PC-9 (cell line): ENCODE measurements around the gene IMPG2. TPM values are rescaled to one million over a fixed set of nuclear protein-coding genes. Genes with fewer than 3 reads are reported as not detected.

ENCODE experiments used
- BruUV-seq: library from RNA; stranded (reverse); fragments of 400-500 nt; replicated peaks from 2 replicates; lab custom pipeline; 2021; lab: Mats Ljungman, UMichigan
- CTCF ChIA-PET: fragments of 300-600 bp; sonication (Branson Sonifier 250); formaldehyde crosslinking; loops from one replicate; lab custom pipeline; 2022; ENCODE audit warnings: antibody characterized with exemption; lab: Charles Lee
- POLR2A ChIA-PET: fragments of 300-600 bp; sonication (Branson Sonifier 250); formaldehyde crosslinking; loops from one replicate; lab custom pipeline; 2022; ENCODE audit warnings: antibody characterized with exemption; ENCODE audit not compliant: unreplicated experiment; lab: Charles Lee
- DNase-seq, 2 experiments: peaks; one replicate each; pipeline versions ENCODE4 v3.0.0 to v3.0.0-alpha.2; 2015 to 2022; ENCODE audit warnings: mixed read lengths in 1 of 2
- H2AFZ ChIP-seq: fragments of 200-600 bp; sonication (generic); 2 replicates; pipeline ENCODE4 v1.8.1; 2017; ENCODE audit warnings: antibody characterized with exemption
- H3F3A ChIP-seq: fragments of 200-600 bp; sonication (generic); 2 replicates; pipeline ENCODE4 v1.8.1; 2017; ENCODE audit warnings: antibody characterized with exemption, mild to moderate bottlenecking, low read depth; ENCODE audit not compliant: insufficient read depth
- H3K27ac ChIP-seq: fragments of 200-600 bp; sonication (generic); 2 replicates; pipeline ENCODE4 v1.6.1; 2016; ENCODE audit warnings: mixed run types
- H3K27me3 ChIP-seq: fragments of 200-600 bp; sonication (generic); 2 replicates; pipeline ENCODE4 v1.6.1; 2016; ENCODE audit warnings: low read depth, mixed run types; ENCODE audit not compliant: insufficient read depth
- H3K36me3 ChIP-seq: fragments of 200-600 bp; sonication (generic); 2 replicates; pipeline ENCODE4 v1.6.1; 2016; ENCODE audit warnings: low read depth, mixed run types
- H3K4me1 ChIP-seq: fragments of 200-600 bp; sonication (generic); replicated peaks from 2 replicates; pipeline ENCODE4 v1.6.1; 2016; ENCODE audit warnings: mixed run types; ENCODE audit not compliant: insufficient read depth
- H3K4me2 ChIP-seq: fragments of 200-600 bp; sonication (generic); 2 replicates; pipeline ENCODE4 v1.6.1; 2017; ENCODE audit warnings: mixed run types
- H3K4me3 ChIP-seq: fragments of 200-600 bp; sonication (generic); 2 replicates; pipeline ENCODE4 v1.6.1; 2016; ENCODE audit warnings: mixed run types
- H3K79me2 ChIP-seq: fragments of 200-600 bp; sonication (generic); 2 replicates; pipeline ENCODE4 v1.6.1; 2017; ENCODE audit warnings: low read depth, mixed run types
- H3K9me2 ChIP-seq: fragments of 200-600 bp; sonication (generic); 2 replicates; pipeline ENCODE4 v1.8.1; 2017; ENCODE audit warnings: mild to moderate bottlenecking; ENCODE audit not compliant: insufficient read depth
- H3K9me3 ChIP-seq: fragments of 200-600 bp; sonication (generic); 2 replicates; pipeline ENCODE4 v1.8.1; 2016; ENCODE audit warnings: low read depth; ENCODE audit not compliant: insufficient read depth
- H4K20me1 ChIP-seq: fragments of 200-600 bp; sonication (generic); 2 replicates; pipeline ENCODE4 v1.8.1; 2017; ENCODE audit not compliant: insufficient read depth
- CTCF ChIP-seq: fragments of 200-600 bp; sonication (generic); conservative IDR thresholded peaks from 2 replicates; pipeline ENCODE4 v1.6.1; 2017; ENCODE audit warnings: mixed run types, antibody characterized with exemption, mild to moderate bottlenecking, moderate library complexity
- EZH2 ChIP-seq: fragments of 200-600 bp; sonication (generic); IDR thresholded peaks from 2 replicates; pipeline ENCODE4 v1.8.0; 2017; ENCODE audit warnings: antibody characterized with exemption, low read depth
- intact Hi-C: fragments of 100-400 bp; cut with micrococcal nuclease; formaldehyde crosslinking; loops from one replicate; pipeline ENCODE4 v1.10.0; 2022; ENCODE audit not compliant: unreplicated experiment
- total RNA-seq: library from RNA; stranded (reverse); gene quantifications from 2 replicates; pipeline ENCODE4 v1.2.3, GENCODE V29; 2021

The IMPG2 gene
- total RNA-seq, 1 experiment from 2014 or later: 0.11 TPM

GRCh38 chr3:101340591-101340990 is 20.2 kb upstream of the IMPG2 start:
- BruUV-seq: no TSS peak
- CTCF ChIA-PET: no interaction called here

GRCh38 chr3:101333883-101334282 is 13.5 kb upstream of the IMPG2 start:
- intact Hi-C loops: no loop called here
- TF ChIP-seq EZH2: no peak
- no peak for TF ChIP-seq CTCF
- no peak overlapping the region for H3K27ac ChIP-seq
- no peaks in the 10 kb centered on the region for H3K36me3 ChIP-seq
- H3K4me2 ChIP-seq: no peak overlapping the region
- H3K27me3 ChIP-seq: no peaks in the 10 kb centered on the region
- no peaks in the 10 kb centered on the region for H3K4me1 ChIP-seq
- no peaks in the 10 kb centered on the region for H3K9me2 ChIP-seq
- CTCF ChIA-PET: no interaction called here
- POLR2A ChIA-PET: interaction anchor here (0.5 kb wide), 1 partner anchor 962 kb away, joined by 4 read pairs; no protein-coding TSS in a partner anchor
- no peaks in the 10 kb centered on the region for H3K79me2 ChIP-seq
- no peak overlapping the region for H2AFZ ChIP-seq
- H3F3A ChIP-seq: no peaks in the 10 kb centered on the region
- DNase-seq: no peak
- no peaks in the 10 kb centered on the region for H3K9me3 ChIP-seq
- no peak overlapping the region for H3K4me3 ChIP-seq
- H4K20me1 ChIP-seq: no peaks in the 10 kb centered on the region
- no TSS peak for BruUV-seq

More at GRCh38 chr3:101340591-101340990, 20.2 kb upstream of the IMPG2 start:
- no peak overlapping the region for H3K4me2 ChIP-seq
- H3K27ac ChIP-seq: no peak overlapping the region
- intact Hi-C loops: no loop called here
- no peaks in the 10 kb centered on the region for H4K20me1 ChIP-seq
- H3K36me3 ChIP-seq: no peaks in the 10 kb centered on the region
- no peaks in the 10 kb centered on the region for H3K4me1 ChIP-seq
- no peak for DNase-seq
- H3K9me2 ChIP-seq: no peaks in the 10 kb centered on the region
- no peak overlapping the region for H2AFZ ChIP-seq
- no peaks in the 10 kb centered on the region for H3K79me2 ChIP-seq
- TF ChIP-seq EZH2: no peak
- H3K9me3 ChIP-seq: no peaks in the 10 kb centered on the region
- H3K27me3 ChIP-seq: no peaks in the 10 kb centered on the region
- no peaks in the 10 kb centered on the region for H3F3A ChIP-seq
- POLR2A ChIA-PET: no interaction called here
- no peak overlapping the region for H3K4me3 ChIP-seq

GRCh38 chr3:101329016-101329673 is 8.8 kb upstream of the IMPG2 start:
- CTCF ChIA-PET: no interaction called here
- TF ChIP-seq EZH2 (no peak), CTCF (no peak)
- Histone ChIP-seq H3K9me2 (no peaks in the 10 kb centered on the region), H2AFZ (no peak overlapping the region), H3K9me3 (no peaks in the 10 kb centered on the region), H3F3A (no peaks in the 10 kb centered on the region), H3K36me3 (no peaks in the 10 kb centered on the region), H4K20me1 (no peaks in the 10 kb centered on the region), H3K27ac (no peak overlapping the region), H3K4me2 (no peak overlapping the region), H3K4me3 (no peak overlapping the region), H3K79me2 (no peaks in the 10 kb centered on the region), H3K4me1 (no peaks in the 10 kb centered on the region), H3K27me3 (no peaks in the 10 kb centered on the region)
- POLR2A ChIA-PET: interaction anchor here (0.7 kb wide), 1 partner anchor 689 kb away, joined by 8 read pairs; no protein-coding TSS in a partner anchor
- no peak for DNase-seq
- intact Hi-C loops: no loop called here
- no TSS peak for BruUV-seq
